Inflammatory macrophage (primary cell): Measurements from ENCODE around the gene GDI2.
"Not testable (repeated sequence)": the region's sequence is repeated elsewhere in the genome, so short reads cannot be mapped to it uniquely, and the experiment has no call there.

Experiments
- DNase-seq, 2 donors: peaks; one replicate each; pipeline ENCODE4 v3.0.0-alpha.2; 2020 to 2022

The GDI2 gene

GRCh38 chr10:5827841-5828240 lies 14.6 kb upstream of the GDI2 start:
- DNase-seq, result no peak

- not testable (repeated sequence) for DNase-seq
Observed at GRCh38 chr10:5826511-5826910, 13.3 kb upstream of the GDI2 start.

DNA sequence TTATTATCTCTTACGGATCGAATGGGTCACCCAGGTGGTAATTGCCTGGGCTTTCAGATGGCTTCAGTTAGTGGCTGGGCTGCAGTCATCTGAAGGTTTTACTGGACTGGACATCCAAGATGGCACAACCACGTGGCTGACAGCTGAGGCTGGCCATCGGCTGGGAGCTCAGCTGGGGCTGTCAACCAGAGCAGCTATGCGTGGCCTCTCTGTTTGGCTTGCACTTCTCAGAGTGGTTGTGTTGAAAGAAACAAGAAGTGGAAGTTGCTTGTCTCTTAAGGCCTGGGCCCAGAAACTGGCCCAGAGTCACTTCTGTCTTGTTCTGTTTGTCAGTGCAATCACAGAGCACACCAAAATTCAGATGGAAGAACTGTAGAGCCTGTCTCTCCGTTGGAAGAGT lies 5.7 kb upstream of the GDI2 start:
- DNase-seq, result peak; percentile 77 to 78

DNA sequence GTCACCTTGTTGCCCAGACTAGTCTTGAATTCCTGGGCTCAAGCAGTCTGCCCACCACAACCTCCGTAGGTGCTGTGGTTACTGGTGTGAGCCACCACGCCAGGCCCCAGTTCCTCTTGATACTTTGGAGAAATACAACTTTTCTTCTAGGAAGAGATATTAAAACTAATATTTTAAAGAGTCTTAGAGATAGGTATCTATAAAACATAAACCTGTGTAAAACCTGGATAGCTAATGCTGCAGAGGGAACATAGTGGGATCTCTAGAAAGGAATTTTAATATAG lies 4.8 kb upstream of the GDI2 start:
- DNase-seq, result no peak

GRCh38 chr10:5817322-5818047 lies 4.3 kb upstream of the GDI2 start:
- DNase-seq, result no peak

DNA sequence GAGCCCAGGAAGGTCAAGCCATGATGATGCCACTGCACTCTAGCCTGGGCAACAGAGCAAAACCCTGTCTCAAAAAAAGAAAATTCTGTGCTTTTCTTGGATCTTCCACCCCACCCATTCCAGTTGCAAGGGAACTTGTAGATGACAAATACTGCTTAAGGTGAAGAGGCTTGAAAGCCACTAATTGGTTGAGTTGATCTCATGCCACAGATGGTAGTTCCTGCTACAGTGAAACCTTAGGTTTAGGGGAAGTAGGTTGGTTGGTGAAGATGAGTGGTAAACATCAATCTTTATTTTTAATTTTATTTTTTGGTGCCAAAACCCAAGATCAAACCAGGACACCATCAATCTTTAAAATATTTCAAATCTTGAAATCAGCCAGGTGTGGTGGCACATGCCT lies 2.9 kb upstream of the GDI2 start:
- DNase-seq, result peak; percentile 25 to 29

DNA sequence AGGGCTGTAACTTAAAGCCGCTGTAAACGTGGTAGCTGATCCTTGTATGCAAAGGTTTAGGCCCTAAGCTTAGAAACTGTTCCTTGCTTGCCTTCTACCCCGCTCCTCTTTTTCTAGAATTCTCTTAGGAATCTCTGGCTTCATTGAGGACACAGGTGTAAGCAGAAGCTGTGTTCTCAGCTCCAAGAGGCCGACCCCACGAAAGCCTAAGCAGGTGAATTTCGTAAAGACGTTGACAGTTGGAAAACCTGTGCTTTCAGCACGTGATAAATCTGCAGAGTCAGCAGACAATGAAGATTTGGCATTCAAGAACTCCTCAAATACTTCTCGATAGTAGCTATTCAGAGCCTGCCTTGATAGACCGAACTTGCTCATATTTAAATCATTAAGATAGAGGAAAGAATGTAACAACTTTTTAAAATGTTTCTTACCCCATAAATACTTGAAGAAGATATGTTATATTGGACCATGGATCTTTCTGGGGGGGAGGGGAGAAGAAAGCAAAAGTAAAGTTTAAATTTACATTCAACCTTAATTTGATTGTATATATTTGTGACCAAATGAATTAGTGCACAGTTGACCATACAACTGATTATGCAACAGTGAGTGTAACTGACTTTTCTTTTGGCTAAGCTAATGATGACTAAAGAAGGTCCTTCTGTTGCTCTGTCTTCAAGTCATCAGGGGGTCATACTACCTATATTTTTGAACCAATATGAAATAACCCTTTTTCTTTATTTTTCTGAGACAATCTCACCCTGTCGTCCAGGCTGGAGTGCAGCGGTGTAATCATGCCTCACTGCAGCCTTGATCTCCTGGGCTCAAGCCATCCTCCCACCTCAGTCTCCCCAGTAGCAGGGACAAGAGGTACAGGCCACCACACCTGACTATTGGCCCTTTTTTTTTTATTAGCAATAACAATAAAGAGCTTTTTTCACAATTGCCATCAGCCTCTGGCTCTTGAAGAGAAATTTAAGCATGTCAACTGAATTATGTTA lies 1.2 kb upstream of the GDI2 start:
- DNase-seq, result no peak

DNA sequence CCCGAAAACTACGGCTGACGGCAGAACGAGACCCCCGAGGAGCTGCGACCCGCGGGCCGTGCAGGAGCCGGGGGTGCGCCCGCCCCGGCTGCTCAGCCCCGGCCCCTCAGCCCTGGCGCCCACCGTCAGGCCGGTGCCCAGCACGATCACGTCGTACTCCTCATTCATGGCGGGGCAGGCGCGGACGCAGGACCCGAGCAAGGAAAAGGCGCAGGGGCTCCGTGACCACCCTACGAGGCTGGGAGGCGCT lies 218 bp downstream of the GDI2 start:
- DNase-seq, result no peak

DNA sequence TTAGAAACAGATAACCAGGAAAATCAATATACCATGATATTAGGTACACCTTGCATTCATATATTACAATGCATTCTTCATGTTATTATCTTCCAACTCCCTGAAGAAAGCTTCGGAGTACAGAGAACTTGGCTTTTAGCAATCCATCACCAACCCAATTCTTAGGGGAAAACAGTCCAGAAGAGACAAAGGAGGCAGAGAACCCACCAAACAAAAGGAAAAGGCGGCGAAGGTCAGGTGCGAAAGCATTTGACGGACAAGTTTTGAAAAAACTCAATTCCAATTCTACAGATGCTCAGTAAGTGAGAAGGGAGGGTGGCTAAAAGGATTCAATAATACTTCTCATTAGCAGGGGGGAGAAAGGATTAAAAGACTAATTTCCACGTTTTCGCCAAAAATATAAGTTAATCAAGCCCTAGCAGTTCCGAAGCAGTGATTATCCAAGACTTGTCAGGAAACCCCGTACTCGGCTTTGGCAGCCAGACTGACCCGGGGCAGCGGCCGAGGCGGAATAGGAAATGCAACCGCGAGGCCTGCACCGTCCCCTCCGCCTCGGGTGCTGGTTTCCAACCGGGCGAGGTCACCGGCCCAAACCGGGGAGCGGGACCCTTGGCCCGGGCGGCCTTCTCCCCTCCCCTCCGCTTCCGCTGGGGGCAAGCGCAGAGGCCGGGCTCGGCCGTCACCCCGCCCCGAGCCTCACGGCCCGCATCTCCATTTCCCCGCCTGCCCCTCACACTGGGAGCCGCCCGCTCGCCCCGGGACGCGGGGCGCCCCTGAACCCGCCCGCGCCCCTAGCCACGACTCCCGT lies 747 bp downstream of the GDI2 start:
- peak; percentile 32 to 51 for DNase-seq

- DNase-seq, result no peak
Observed at GRCh38 chr10:5811387-5811821, 1.8 kb downstream of the GDI2 start.

DNA sequence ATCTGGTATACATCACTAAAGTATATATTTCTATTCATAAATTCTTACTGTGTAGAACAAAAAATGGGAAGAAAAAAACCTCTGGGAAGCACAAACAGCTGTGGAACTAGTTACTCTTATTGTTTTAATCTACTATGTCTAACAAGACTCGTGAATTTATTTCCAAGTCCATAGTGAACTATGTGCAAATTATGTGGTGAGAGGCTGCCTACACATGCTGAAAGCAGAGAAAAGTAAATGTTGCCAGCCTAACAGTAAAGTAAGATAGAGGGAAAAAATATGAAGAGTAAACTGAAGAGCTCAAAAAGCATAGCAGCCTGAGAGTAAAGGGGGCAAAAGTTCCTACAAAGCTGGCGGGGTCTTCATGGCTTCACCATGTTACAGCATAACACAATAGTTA lies 3.0 kb downstream of the GDI2 start:
- no peak for DNase-seq

DNA sequence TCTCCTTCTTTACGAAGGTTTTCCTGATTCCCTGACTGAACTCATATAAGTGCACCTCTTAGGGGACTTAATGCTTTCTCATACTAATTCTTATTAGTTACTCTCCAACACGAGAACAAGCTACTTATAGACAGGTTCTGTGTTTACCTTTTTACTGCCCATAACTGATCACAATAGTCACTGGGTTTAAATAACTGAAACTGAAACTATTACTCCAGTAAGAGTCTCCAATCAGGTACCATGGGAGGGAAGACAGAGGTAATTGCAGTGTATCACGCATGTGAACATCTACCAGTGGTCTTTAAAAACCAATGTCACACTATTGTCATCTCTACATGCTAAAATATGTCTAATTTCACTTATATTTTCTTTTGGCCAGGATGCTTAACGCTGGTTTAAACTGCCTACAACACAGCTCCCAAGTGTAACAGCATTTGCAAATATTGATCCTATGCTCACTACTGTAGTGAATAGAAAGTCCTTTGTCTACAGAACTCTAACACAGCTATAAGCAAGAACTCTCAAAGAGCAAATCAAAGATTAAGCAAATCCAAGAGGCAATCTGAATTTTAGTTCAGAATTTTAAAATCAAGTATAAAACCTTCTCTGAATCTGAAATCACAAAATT lies 3.6 kb downstream of the GDI2 start:
- DNase-seq, result no peak

DNA sequence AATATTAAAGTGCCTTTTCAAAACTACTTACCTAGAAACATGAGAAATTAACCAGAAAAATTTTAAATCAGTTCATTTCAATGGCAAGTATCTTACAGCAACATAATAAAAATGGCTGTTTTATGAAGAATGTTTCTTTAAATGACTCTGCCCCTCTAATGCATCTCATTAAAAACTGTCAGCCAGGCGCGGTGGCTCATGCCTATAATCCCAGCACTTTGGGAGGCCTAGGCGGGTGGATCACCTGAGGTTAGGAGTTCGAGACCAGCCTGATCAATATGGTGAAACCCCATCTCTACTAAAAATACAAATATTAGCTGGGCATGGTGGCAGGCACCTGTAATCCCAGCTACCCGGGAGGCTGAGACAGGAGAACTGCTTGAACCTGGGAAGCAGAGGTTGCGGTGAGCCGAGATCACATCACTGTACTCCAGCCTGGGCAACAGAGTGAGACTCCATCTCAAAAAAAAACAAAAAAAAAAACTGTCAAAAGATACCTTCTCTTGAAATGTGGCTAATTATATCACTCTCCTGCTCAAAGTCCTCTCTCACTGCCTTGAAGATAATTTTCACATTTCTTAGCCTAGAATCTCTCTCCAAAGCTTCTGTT lies 4.3 kb downstream of the GDI2 start:
- DNase-seq, result not testable (repeated sequence)

DNA sequence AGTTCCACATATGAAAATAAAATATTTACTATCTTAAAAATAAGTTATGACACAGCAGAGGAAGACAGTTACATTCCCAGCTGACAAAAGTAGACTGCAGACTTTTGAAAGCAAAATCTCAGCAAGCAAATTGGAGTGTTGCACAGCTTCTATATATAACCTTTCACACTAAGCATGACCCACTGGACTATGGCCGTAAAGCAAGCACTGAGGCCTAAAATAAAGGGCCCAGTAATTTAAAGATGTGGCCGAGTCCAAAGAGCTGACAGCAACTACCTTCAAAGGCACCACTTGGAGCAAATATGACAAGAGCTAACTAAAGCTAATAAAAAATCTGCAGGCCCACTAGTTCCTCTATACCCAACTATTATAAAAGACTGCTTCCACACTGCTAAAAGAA lies 6.5 kb downstream of the GDI2 start:
- no peak for DNase-seq

- DNase-seq, result peak in 1 of 2 donors; percentile 32
Observed at GRCh38 chr10:5805711-5806110, 7.5 kb downstream of the GDI2 start.

GRCh38 chr10:5805260-5805659 lies 8.0 kb downstream of the GDI2 start:
- DNase-seq, result no peak

DNA sequence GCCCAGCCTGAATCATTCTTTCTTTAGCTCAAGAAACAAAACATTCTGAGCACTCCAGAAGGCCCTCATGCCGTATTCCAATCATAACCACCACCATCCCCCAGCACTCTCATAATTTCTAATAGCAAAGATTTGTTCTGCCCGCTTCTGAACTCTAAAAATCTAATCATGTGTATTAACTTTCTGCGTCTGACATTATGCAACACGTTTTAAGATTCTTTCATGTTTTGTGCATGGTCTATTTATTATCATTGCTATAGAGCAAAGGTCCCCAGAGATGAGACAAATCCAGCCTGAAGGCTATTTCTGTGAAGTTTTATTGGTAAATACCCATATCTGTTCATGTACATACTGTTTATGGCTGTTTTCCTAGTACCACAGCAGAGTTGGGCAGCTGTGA lies 8.8 kb downstream of the GDI2 start:
- DNase-seq, result no peak

DNA sequence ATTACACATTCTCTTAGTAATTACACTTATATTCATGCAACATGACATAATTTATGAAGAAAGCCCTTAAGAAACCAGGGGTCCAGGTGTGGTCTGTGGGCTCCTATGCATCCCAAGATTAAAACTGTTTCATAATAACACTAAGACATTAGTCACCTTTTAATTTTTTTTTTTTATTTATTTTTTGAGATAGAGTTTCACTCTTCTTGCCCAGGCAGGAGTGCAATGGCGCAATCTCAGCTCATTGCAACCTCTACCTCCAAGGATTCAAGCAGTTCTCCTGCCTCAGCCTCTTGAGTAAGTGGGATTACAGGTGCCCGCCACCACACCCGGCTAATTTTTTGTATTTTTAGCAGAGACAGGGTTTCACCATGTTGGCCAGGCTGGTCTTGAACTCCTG lies 12.5 kb downstream of the GDI2 start:
- no peak for DNase-seq

DNA sequence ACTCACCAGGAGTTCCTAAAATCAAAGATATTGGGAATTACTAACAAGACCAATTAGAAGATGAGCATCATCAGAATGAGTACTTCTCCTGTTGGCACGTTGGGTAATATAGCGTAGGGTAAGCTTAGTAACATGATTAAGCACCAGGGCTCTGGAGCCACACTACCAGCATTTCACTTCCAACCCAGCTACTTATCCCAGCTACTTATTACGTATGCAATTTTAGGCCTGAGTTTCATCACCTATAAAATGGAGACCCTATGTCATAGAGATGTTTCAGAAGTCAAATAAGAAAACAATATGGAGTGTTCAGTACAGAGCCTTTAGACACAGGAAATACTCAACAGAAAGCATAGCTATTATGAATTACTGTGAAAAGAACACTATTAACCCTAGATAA lies 19.0 kb downstream of the GDI2 start:
- DNase-seq, result no peak

- no peak for DNase-seq
Observed at GRCh38 chr10:5789626-5790025, 23.6 kb downstream of the GDI2 start.

DNA sequence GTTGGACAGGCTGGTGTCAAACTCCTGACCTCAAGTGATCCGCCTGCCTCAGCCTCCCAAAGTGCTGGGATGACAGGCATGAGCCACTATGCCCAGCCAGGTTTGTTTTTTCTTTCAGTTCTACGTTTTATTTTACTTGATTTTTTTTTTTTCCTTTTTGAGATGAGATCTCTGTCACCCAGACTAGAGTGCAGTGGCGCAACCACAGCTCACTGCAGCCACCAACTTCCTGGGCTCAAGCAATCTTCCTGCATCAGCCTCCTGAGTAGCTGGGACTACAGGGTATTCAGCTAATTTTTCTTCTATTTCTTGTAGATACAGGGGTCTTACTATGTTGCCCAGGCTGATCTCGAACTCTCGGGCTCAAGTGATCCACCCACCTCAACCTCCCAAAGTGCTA lies 24.3 kb downstream of the GDI2 start:
- DNase-seq, result no peak

GRCh38 chr10:5783300-5783699 lies 29.9 kb downstream of the GDI2 start:
- DNase-seq, result no peak

DNA sequence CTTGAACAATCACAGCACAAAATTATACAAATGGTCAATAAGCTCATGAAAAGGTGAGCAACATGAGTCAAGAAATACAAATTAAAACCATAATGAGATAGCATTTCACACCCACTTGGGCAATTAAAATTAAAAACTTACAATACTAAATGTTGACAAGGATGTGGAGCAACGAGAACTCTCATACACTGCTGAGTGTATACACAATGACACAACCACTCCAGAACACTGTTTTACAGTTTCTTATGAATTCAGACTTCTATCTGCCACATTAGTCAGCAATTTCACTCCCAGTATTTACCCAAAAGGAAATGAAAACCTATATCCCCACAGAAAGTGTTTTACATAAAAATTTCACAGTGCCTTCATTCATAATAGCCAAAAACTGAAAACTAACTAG lies 31.1 kb downstream of the GDI2 start:
- DNase-seq, result no peak
